Mucosa of rectum (tissue), 2 donors: ENCODE results near the gene FBXO41.
A peak's percentile ranks its signal among the peaks of the same experiment; 100 is the strongest.

ENCODE experiments used
- H3K27ac ChIP-seq, 2 donors: one replicate each; pipeline ENCODE4 v1.7.0; 2013; ENCODE audit warnings: inconsistent platforms in 2 of 2, low read depth in 2 of 2, low read length in 2 of 2
- H3K27me3 ChIP-seq, 2 donors: one replicate each; pipeline ENCODE4 v1.7.0; 2013; ENCODE audit warnings: low read length in 2 of 2; ENCODE audit not compliant: control insufficient read depth in 2 of 2, insufficient read depth in 2 of 2
- H3K36me3 ChIP-seq, 2 donors: one replicate each; pipeline ENCODE4 v1.7.0; 2013; ENCODE audit warnings: low read length in 2 of 2; ENCODE audit not compliant: control insufficient read depth in 2 of 2, insufficient read depth in 2 of 2
- H3K4me1 ChIP-seq, 2 donors: one replicate each; pipeline ENCODE4 v1.7.0; 2013; ENCODE audit warnings: low read length in 2 of 2, mild to moderate bottlenecking in 1 of 2; ENCODE audit not compliant: control insufficient read depth in 2 of 2, insufficient read depth in 2 of 2
- H3K4me3 ChIP-seq, 2 donors: one replicate each; pipeline ENCODE4 v1.7.0; 2013; ENCODE audit warnings: low read length in 2 of 2
- H3K9ac ChIP-seq, 2 donors: one replicate each; pipeline ENCODE4 v1.7.0; 2013; ENCODE audit warnings: low read length in 2 of 2, low read depth in 1 of 2, mild to moderate bottlenecking in 1 of 2
- H3K9me3 ChIP-seq, 2 donors: one replicate each; pipeline ENCODE4 v1.7.0; 2013; ENCODE audit warnings: low read length in 2 of 2; ENCODE audit not compliant: control insufficient read depth in 2 of 2
- donor health status: healthy.
- donor health status: Normal muscosa, but diverticular disease.

Gene FBXO41

DNA sequence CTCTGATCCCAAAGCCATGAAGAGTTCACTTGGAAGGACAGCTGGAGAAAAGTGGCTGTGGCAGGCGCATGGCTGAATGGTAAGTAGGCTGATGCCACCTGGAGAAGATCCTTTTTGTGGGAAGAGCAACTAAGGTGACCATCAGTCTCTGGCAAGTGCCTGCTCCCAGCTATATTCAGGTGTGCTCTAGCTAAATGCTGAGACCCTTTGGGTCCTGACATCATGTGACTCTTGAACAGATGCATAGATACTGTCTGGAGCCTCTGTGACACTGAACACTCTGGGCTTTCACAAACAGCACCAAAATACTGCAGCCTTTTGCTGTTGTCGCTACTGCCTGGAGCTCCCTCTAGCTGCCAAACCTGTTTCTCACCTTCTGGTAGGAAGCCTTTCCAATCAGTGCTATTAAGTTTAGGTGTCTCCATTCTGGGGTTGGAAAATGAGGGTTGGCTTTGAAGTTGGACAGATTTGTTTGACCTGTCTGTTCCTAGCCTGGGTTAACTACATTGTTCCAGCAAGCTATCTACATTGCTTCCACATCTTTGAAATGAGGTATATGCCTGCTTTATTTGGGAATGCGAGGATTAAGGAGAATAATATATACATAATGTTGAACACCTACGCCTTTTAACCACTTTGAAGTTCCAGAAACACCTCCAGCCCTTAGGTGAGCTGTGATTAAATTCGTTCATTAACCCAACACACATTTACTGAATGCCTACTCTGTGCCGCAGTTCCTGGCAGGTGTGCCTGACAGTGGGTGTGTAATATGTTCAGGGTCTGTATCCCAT, 6.0 kb upstream of the FBXO41 start:
- H3K9me3 ChIP-seq, result no peaks in the 10 kb centered on the region
- no peak overlapping the region for H3K27ac ChIP-seq
- H3K4me1 ChIP-seq, result peaks cover 2 to 12% of the 10 kb centered on the region in 2 donors
- H3K36me3 ChIP-seq, result no peaks in the 10 kb centered on the region
- H3K4me3 ChIP-seq, result no peak overlapping the region
- H3K27me3 ChIP-seq, result peaks cover 28 to 41% of the 10 kb centered on the region in 2 donors
- H3K9ac ChIP-seq, result no peak overlapping the region

DNA sequence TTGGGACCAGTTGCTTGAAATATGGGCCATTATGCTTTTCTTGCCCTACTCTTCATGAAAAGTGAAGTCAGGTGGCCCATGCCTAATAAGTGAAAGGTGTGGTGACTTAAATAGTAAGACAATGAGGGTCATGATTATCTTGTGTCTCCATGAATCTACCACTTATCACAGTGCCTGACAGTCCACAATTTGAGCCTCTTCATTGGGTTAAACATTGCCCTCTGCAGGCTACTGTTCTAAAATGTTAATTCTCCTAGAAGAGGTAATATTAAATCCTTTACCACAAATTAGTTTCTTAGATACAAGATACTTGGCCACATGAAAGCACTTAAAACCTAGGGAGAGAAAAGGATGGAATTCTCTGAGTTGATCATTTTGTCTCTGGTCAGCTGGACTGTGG, 5.0 kb upstream of the FBXO41 start:
- Histone ChIP-seq H3K27ac (no peak overlapping the region), H3K9me3 (no peaks in the 10 kb centered on the region), H3K9ac (no peak overlapping the region), H3K27me3 (peaks cover 19 to 33% of the 10 kb centered on the region in 2 donors), H3K36me3 (no peaks in the 10 kb centered on the region), H3K4me3 (no peak overlapping the region), H3K4me1 (peaks cover 3 to 12% of the 10 kb centered on the region in 2 donors)

DNA sequence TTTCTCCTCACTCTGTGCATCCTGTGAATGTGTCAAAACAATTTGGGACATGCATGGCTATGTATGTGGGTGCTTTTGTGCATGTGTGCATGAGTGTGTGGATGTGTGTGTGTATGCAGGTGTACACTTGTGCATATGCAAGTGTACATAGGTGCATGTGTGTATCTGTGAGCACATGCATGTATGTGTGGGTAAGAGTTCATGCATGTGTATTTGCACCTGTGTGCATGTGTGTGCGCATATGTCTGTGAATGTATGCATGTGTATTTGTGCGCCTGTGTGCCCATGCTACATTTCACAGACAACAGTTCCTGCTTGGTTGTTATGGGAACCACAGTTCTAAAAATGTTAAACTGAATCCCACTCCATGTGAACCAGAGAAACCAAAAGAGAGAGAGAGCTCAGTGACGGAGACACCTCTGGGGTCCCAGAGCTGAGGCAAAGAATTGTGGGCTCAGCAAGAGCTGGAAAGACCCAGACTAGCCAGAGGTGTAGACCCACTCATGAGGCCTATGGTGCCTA, 1.9 kb upstream of the FBXO41 start:
- peaks cover under 1 to 2% of the 10 kb centered on the region in 2 donors for H3K4me1 ChIP-seq
- no peaks in the 10 kb centered on the region for H3K9me3 ChIP-seq
- no peaks in the 10 kb centered on the region for H3K36me3 ChIP-seq
- no peak overlapping the region for H3K4me3 ChIP-seq
- no peak overlapping the region for H3K9ac ChIP-seq
- H3K27ac ChIP-seq, result no peak overlapping the region
- H3K27me3 ChIP-seq, result peaks cover 4 to 7% of the 10 kb centered on the region in 2 donors

DNA sequence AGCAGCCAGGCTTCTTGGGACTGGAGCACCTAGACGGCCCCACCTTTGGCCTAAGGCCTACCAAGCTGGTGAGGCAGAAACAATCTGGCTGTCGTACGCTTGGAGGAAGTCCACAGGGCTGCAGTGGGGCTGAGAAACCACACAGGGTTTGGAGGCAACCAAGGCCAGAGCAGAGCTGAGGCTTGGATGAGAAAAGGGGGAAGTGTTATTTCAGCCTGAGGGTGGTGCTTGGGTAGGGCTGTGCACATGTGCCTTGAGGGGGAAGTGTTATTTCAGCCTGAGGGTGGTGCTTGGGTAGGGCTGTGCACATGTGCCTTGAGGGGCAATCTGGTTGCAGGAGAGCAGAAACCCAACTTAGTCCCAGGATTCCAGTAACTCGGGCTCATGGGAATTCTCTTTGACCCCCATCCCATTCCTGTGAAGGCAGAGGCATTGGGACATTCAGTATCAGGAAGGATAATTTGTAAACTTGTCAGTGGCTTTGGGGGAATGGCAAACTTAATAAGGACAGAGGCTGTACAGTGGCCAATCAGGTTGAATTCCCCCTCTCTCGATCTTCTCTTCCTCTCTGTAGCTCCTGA, 971 bp upstream of the FBXO41 start:
- Histone ChIP-seq H3K36me3 (no peaks in the 10 kb centered on the region), H3K9me3 (no peaks in the 10 kb centered on the region), H3K27me3 (peaks cover 2 to 3% of the 10 kb centered on the region in 2 donors), H3K27ac (no peak overlapping the region), H3K4me3 (peak overlapping the region in 1 of 2 donors; percentile 64), H3K4me1 (peaks cover 0 to 2% of the 10 kb centered on the region in 2 donors), H3K9ac (no peak overlapping the region)

DNA sequence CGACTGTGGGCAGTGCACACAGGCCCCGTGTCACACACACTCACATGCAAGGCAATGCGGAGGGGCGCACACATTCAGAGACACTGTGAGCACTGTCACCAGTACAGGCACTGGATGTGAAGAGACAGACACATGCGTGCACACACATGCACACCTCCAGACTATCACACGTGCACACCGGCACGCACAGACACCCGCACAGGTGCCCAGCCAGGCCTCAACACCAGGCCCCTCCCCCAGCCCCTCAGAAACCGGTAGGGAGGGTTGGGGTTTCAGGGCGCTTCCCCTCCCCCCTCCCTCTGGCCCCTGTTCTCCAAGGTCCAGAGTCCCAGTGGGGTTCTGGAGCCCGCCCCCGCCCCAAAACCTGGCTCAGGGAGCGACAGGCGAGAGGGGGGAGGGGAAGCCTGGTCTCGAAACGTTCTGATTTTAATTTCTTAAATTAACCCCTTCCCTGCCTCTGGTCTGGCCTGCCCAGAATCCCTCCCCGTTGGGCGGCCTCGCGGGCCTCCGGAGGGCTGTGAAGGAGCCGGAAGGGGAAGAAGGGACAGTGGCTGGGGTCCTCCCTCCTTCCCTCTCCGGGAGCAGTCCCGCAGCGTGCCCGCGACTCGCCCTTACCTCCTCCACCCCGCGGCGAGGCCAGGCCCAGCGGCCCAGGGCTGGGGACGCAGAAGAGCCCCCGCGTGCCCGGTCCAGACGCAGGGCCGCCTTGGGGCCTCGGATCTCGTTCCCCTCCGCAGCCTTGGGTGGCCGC, 558 bp downstream of the FBXO41 start:
- Histone ChIP-seq H3K27ac (no peak overlapping the region), H3K36me3 (no peaks in the 10 kb centered on the region), H3K9ac (no peak overlapping the region), H3K4me1 (peaks cover 0 to 2% of the 10 kb centered on the region in 2 donors), H3K9me3 (no peaks in the 10 kb centered on the region), H3K4me3 (peak overlapping the region; percentile 59 to 65), H3K27me3 (peaks cover 0 to 3% of the 10 kb centered on the region in 2 donors)

DNA sequence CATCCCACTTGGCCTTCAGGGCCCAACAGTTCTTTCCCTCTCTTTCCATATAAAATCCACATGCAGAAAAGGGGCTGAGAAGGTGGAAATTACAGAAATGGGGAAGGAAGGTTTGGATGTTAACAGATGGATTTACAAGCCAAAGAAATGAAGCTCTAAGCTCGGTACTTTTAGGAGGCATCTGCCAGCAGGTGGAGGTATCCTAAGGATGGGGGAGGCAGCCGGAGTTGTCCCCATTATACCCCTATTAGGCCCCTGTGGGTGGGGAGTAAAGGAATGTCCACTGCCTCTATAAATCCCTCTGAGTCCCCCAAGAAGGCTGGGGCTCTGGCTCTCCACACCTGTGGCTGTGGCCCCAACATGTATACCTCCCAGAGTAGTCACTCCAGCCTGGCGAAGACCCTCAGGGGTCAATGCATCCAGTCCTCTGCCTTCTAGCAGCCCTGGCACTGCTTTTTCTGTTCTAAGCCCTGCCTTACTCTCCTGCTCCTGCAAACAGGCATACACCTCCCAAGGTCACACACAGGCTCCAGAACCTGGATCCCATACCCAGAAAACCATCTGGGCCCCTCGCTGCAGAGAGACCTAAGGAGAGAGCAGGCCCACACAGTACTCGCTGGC, 1.2 kb downstream of the FBXO41 start:
- peaks cover 0 to 3% of the 10 kb centered on the region in 2 donors for H3K27me3 ChIP-seq
- H3K9me3 ChIP-seq, result no peaks in the 10 kb centered on the region
- H3K4me1 ChIP-seq, result peaks cover 0 to 2% of the 10 kb centered on the region in 2 donors
- no peak overlapping the region for H3K9ac ChIP-seq
- no peak overlapping the region for H3K27ac ChIP-seq
- H3K36me3 ChIP-seq, result no peaks in the 10 kb centered on the region
- H3K4me3 ChIP-seq, result peak overlapping the region in 1 of 2 donors; percentile 59

DNA sequence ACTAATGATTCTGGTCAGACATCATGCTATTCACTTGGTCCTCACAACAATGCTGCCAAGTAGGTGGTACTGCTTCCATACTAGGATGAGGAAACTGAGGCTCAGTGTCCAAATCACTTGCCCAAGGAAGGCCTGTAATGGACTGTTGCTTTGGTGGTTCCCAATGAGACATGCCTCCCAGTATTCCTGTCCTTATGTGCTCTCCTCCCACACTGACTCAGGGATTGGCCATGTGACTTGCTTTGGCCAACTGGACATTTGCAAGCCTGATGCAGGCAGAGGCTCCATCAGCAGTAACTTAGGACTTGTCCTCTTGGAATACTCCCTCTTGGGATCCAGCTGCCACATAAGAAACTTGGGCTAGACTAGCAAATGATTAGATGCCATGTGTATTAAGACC, 3.0 kb downstream of the FBXO41 start:
- Histone ChIP-seq H3K36me3 (no peaks in the 10 kb centered on the region), H3K4me3 (no peak overlapping the region), H3K27me3 (peaks cover 0 to 3% of the 10 kb centered on the region in 2 donors), H3K9me3 (no peaks in the 10 kb centered on the region), H3K4me1 (peaks cover 0 to 2% of the 10 kb centered on the region in 2 donors), H3K9ac (no peak overlapping the region), H3K27ac (no peak overlapping the region)

DNA sequence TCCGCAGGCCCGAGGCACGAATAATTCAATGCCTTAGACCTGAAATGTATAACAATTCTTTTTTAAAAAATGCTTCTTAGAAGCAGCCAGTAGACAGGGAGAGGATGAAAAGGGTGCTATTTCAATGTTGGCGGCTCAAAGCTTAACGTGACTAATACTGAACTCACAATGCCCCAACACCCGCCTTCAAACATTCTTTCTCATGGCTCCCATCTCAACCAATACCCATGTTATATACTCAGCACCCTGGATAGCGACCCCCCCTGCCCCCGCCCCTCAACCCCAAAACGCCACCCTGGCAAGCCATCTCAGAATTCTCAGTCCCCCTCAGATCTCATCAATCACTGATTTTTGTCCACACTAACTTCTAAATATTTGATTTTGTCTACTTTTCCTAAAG, 4.4 kb downstream of the FBXO41 start:
- H3K4me1 ChIP-seq, result no peaks in the 10 kb centered on the region
- H3K36me3 ChIP-seq, result no peaks in the 10 kb centered on the region
- no peak overlapping the region for H3K27ac ChIP-seq
- H3K4me3 ChIP-seq, result no peak overlapping the region
- no peak overlapping the region for H3K9ac ChIP-seq
- H3K27me3 ChIP-seq, result no peaks in the 10 kb centered on the region
- H3K9me3 ChIP-seq, result no peaks in the 10 kb centered on the region

DNA sequence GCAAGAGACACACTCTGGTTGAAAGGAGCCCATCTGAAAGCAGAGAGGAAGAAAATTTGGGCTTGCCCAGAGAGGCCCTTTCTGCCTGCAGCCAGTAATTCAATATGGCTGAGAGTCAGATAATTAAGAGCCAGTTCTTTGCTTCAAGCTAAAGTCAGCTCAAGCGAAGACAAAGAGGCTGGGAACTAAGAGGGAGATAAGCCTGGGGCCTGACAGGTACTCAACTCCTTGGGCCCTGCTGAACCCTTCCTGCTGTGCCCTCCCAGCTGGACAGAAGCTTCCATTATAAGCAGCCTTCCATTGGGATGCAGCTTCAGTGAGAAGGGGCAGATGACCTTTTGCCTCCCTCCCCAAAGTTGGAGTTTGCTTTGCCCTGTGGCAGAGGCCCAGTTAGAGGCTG, 12.0 kb downstream of the FBXO41 start:
- Histone ChIP-seq H3K27me3 (peaks cover 0 to 2% of the 10 kb centered on the region in 2 donors), H3K9ac (no peak overlapping the region), H3K27ac (no peak overlapping the region)

More for the DNA sequence above, 12.0 kb downstream of the FBXO41 start:
- Histone ChIP-seq H3K9me3 (no peaks in the 10 kb centered on the region), H3K36me3 (no peaks in the 10 kb centered on the region), H3K4me3 (no peak overlapping the region), H3K4me1 (peaks cover 5 to 8% of the 10 kb centered on the region in 2 donors)
